GM13977 (cell line): Measurements from ENCODE around the gene HS1BP3.
A peak's percentile ranks its signal among the peaks of the same experiment; 100 is the strongest.

Experiments
- DNase-seq: peaks from one replicate; pipeline ENCODE4 v3.0.0; 2012; ENCODE audit warnings: low spot score
- in situ Hi-C: fragments of 300-500 bp; cut with MboI; formaldehyde crosslinking; loops from one replicate; pipeline ENCODE4 v1.12.0; 2022; ENCODE audit warnings: low sequenced_read_pairs, low pct_unique_long_range_greater_than_20kb, mixed read lengths, inconsistent platforms; ENCODE audit not compliant: unreplicated experiment
- TF ChIP-seq, protein P1 (sequence below): IDR thresholded peaks from 2 replicates; pipeline ENCODE4 v1.5.1; 2012; ENCODE audit warnings: mild to moderate bottlenecking, control low read depth; ENCODE audit not compliant: insufficient read depth; ENCODE audit errors: extremely low read depth, missing control alignments

The HS1BP3 gene

GRCh38 chr2:20592106-20593071, 58.5 kb downstream of the HS1BP3 start:
- in situ Hi-C loops: no loop called here
- TF ChIP-seq, protein P1, sequence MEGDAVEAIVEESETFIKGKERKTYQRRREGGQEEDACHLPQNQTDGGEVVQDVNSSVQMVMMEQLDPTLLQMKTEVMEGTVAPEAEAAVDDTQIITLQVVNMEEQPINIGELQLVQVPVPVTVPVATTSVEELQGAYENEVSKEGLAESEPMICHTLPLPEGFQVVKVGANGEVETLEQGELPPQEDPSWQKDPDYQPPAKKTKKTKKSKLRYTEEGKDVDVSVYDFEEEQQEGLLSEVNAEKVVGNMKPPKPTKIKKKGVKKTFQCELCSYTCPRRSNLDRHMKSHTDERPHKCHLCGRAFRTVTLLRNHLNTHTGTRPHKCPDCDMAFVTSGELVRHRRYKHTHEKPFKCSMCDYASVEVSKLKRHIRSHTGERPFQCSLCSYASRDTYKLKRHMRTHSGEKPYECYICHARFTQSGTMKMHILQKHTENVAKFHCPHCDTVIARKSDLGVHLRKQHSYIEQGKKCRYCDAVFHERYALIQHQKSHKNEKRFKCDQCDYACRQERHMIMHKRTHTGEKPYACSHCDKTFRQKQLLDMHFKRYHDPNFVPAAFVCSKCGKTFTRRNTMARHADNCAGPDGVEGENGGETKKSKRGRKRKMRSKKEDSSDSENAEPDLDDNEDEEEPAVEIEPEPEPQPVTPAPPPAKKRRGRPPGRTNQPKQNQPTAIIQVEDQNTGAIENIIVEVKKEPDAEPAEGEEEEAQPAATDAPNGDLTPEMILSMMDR: peak; percentile 6
- DNase-seq: no peak

DNA sequence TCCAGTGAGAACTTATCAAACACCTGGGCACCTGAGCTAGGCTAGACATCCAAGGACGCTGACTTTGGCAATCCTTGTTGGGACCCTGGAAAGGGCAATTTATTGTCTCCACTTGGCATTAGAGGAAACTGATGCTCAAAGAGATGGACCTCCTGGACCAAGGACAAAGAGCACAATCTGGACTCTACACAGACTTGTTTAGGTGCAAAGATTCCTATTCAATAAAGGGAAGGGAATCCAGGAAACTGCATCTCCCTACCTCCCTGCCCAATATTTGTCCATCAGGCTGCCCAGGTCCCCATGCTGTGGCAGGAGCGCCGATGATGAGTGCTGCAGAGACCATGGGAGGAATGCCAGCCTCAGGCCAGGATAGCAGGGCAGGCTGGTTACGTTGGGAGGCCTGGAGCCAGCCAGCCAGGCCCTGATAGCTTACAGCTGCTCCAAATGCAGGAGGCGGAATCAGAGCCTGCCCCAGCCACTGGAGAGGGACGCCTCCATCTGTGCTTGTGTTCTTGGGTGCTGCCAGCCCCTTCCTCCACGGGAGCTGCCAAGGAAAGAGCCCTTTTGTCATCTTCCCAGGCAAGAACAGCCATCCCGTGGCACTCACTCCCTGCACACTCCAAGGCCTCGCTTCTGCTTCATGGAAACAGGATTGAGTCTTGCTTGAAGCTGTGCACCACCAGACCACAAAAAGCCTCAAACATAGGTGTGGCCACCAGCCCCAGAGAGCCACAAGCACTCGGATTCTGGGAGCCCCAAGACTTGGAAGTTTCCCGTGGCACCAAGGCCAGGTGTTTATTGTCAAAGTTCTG, 60.0 kb downstream of the HS1BP3 start:
- no peak for DNase-seq
- TF ChIP-seq, protein P1: no peak
- in situ Hi-C loops: no loop called here

- TF ChIP-seq, protein P1: no peak
- in situ Hi-C loops: no loop called here
These were observed 60.8 kb downstream of the HS1BP3 start for GRCh38 chr2:20589975-20590703.

GRCh38 chr2:20588918-20589871, 61.7 kb downstream of the HS1BP3 start:
- no peak for DNase-seq

More at GRCh38 chr2:20589975-20590703, 60.8 kb downstream of the HS1BP3 start:
- no peak for DNase-seq

DNA sequence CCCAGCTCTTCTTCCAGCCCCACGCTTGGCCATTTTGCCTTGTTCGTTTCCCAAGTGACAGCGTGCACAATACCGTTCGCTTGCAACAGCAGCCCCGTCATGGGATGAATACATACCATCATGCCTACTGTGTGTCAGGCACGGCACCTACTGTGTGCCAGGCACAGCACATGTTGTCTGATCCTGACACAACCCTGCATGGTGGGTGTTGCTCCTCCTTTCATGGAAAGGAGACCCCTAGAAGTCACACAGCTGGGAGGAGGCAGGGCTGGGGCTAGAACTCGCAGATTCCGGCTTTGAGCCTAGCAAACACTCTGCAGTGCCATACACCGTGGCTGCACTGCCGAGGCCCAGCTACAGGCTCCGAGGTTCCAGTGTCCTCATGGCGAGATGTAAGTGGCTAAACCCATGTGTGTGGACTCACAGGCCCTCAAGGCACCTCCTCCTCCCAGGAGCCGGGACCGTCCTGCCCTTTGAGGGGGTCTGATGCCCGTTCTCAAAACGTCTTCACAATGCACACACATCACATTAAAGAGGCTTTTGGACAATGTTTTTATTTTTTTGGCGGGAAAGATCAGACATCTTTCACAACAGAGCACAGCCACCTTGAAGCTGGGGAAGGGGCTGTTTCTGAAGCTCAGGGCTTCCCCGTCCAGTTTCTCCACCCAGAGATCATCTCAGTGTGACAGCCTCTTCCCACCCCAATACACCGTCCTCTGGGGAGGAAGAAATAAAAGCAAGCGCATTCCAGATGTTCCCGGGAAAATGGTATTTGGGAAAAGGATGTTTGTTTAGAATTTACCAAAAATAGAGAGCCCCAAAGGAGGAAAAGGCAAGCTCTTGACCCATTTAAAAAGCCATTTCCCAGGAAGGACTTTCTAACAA, 64.9 kb downstream of the HS1BP3 start:
- DNase-seq: no peak
- TF ChIP-seq, protein P1: no peak
- in situ Hi-C loops: no loop called here

More at GRCh38 chr2:20588918-20589871, 61.7 kb downstream of the HS1BP3 start:
- in situ Hi-C loops: no loop called here
- TF ChIP-seq, protein P1: no peak
